Measurements from ENCODE around the gene CRIP1. TPM values are rescaled to one million over a fixed set of nuclear protein-coding genes. Genes with fewer than 3 reads are reported as not detected.

The CRIP1 gene
- total and polyA plus RNA-seq, 2 experiments from 2014 or later = 1.8 to 14.7 TPM

- no peaks in the 10 kb centered on the region for H3K27me3 ChIP-seq
- 27% methylated on average over 19 of the region's 67 CpGs for WGBS (ENCODE audit: low lambda C conversion rate, missing lambda C conversion rate)
- H3K79me2 ChIP-seq = no peaks in the 10 kb centered on the region
- H3K9me2 ChIP-seq (replicated peaks; ENCODE audit: insufficient read depth) = no peaks in the 10 kb centered on the region
- no peak for TF ChIP-seq EZH2 (IDR thresholded peaks at IDR 0.05; ENCODE audit: borderline replicate concordance)
- peak; percentile 59 for TF ChIP-seq CTCF (IDR thresholded peaks at IDR 0.05; ENCODE audit: poor library complexity)
- TF ChIP-seq EZH2phosphoT487 (IDR thresholded peaks at IDR 0.05; ENCODE audit: low read depth, severe bottlenecking, unreplicated experiment) = no peak
- no peaks in the 10 kb centered on the region for H4K20me1 ChIP-seq (ENCODE audit: insufficient read depth, poor library complexity, severe bottlenecking)
- peak overlapping the region; percentile 66 for H2AFZ ChIP-seq
- peak overlapping the region; percentile 79 for H3K4me2 ChIP-seq
- DNase-seq (ENCODE audit: low spot score) = peak; percentile 75
- no peaks in the 10 kb centered on the region for H3K36me3 ChIP-seq (replicated peaks; ENCODE audit: insufficient read depth, low read depth)
- H3K27ac ChIP-seq = no peak overlapping the region
- no peaks in the 10 kb centered on the region for H3K4me1 ChIP-seq (ENCODE audit: insufficient read depth)
- no peaks in the 10 kb centered on the region for H3K9me3 ChIP-seq (ENCODE audit: low read depth)
- no peak overlapping the region for H3K4me3 ChIP-seq
Observed at GRCh38 chr14:105527826-105528585, 41.3 kb downstream of the CRIP1 start.

GRCh38 chr14:105528586-105529318 lies 42.1 kb downstream of the CRIP1 start:
- DNase-seq (ENCODE audit: low spot score) = peak; percentile 3
- no peaks in the 10 kb centered on the region for H4K20me1 ChIP-seq (ENCODE audit: insufficient read depth, poor library complexity, severe bottlenecking)
- H3K79me2 ChIP-seq = no peaks in the 10 kb centered on the region
- no peaks in the 10 kb centered on the region for H3K27me3 ChIP-seq
- H3K4me3 ChIP-seq = no peak overlapping the region
- no peak overlapping the region for H2AFZ ChIP-seq
- H3K27ac ChIP-seq = no peak overlapping the region
- no peaks in the 10 kb centered on the region for H3K9me2 ChIP-seq (replicated peaks; ENCODE audit: insufficient read depth)
- H3K9me3 ChIP-seq (ENCODE audit: low read depth) = no peaks in the 10 kb centered on the region
- TF ChIP-seq CTCF (IDR thresholded peaks at IDR 0.05; ENCODE audit: poor library complexity) (no peak), EZH2 (IDR thresholded peaks at IDR 0.05; ENCODE audit: borderline replicate concordance) (no peak), EZH2phosphoT487 (IDR thresholded peaks at IDR 0.05; ENCODE audit: low read depth, severe bottlenecking, unreplicated experiment) (no peak)
- 77% methylated on average over 72 of the region's 89 CpGs for WGBS (ENCODE audit: low lambda C conversion rate, missing lambda C conversion rate)
- no peaks in the 10 kb centered on the region for H3K4me1 ChIP-seq (ENCODE audit: insufficient read depth)
- H3K36me3 ChIP-seq (replicated peaks; ENCODE audit: insufficient read depth, low read depth) = no peaks in the 10 kb centered on the region
- H3K4me2 ChIP-seq = peak overlapping the region; percentile 79

- H3K9me2 ChIP-seq (replicated peaks; ENCODE audit: insufficient read depth) = no peaks in the 10 kb centered on the region
- H3K27ac ChIP-seq = no peak overlapping the region
- no peak overlapping the region for H2AFZ ChIP-seq
- no peak for TF ChIP-seq CTCF (IDR thresholded peaks at IDR 0.05; ENCODE audit: poor library complexity)
- no peaks in the 10 kb centered on the region for H3K4me1 ChIP-seq (ENCODE audit: insufficient read depth)
- H3K4me2 ChIP-seq = no peak overlapping the region
- WGBS (ENCODE audit: low lambda C conversion rate, missing lambda C conversion rate) = 96% methylated on average over 12 of the region's 24 CpGs
- H4K20me1 ChIP-seq (ENCODE audit: insufficient read depth, poor library complexity, severe bottlenecking) = no peaks in the 10 kb centered on the region
- DNase-seq (ENCODE audit: low spot score) = no peak
- no peaks in the 10 kb centered on the region for H3K27me3 ChIP-seq
- no peaks in the 10 kb centered on the region for H3K36me3 ChIP-seq (replicated peaks; ENCODE audit: insufficient read depth, low read depth)
- H3K79me2 ChIP-seq = no peaks in the 10 kb centered on the region
- H3K4me3 ChIP-seq = no peak overlapping the region
- H3K9me3 ChIP-seq (ENCODE audit: low read depth) = no peaks in the 10 kb centered on the region
Observed at GRCh38 chr14:105529319-105529568, 42.6 kb downstream of the CRIP1 start.
